Effector CD4-positive, alpha-beta T cell (primary cell): ENCODE measurements around the gene MARS2.
A peak's percentile ranks its signal among the peaks of the same experiment; 100 is the strongest.
"Not testable (repeated sequence)": the region's sequence is repeated elsewhere in the genome, so short reads cannot be mapped to it uniquely, and the experiment has no call there.

ENCODE experiments used
- DNase-seq: peaks from one replicate; pipeline ENCODE4 v3.0.0-alpha.2; 2020
- total RNA-seq: gene quantifications from one replicate; lab custom pipeline; 2026; lab: John Stamatoyannopoulos, UW

The MARS2 gene
- 27.0 reads per million, percentile 54 among the genes with 10 or more reads in this experiment for total RNA-seq

DNA sequence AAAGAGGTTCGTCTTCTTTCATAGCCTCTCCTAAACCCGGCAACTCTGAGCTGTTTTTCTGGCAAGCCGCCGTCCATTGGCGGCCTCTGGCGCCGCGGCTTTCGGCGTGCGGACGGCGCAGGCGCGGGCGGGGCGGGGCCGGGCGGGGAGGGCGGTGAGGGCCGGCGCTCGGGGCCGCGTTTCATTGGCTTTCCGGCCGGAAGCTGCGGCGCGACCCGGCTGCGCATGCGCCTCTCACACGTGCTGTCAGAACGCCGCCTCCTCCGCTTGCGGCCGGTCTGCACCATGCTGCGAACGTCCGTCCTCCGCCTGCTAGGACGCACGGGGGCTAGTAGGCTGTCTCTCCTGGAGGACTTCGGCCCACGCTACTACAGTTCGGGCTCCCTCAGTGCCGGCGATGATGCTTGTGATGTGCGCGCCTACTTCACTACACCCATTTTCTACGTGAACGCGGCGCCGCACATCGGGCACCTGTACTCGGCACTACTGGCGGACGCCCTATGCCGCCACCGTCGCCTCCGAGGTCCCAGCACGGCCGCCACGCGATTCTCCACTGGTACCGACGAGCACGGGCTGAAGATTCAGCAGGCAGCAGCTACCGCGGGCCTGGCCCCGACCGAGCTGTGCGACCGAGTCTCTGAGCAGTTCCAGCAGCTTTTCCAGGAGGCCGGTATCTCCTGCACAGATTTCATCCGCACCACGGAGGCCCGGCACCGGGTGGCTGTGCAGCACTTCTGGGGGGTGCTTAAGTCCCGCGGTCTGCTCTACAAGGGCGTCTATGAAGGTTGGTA is at the start of gene MARS2:
TSS of gene MARS2 (plus strand) at position 249 of the 791 bp plus-strand sequence. CDS start at position 286, 37 bp downstream.
- DNase-seq, result peak; percentile 90

- no peak for DNase-seq
These were observed 47.6 kb upstream of the MARS2 start for GRCh38 chr2:197657562-197657961.

DNA sequence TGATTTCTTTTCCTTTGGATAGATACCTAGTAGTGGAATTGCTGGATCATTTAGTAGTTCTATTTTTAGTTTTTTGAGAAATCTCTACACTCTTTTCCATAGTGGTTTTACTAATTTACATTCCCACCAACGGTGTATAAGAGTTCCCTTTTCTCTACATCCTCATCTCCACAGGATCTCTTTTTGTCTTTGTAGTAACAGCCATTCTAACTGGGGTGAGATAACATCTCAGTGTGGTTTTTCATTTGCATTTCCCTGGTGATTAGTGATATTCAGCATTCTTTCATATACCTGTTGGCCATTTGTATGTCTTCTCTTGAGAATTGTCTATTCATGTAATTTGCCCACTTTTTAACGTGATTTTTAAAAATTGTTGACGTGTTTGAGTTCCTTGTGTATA is 43.5 kb upstream of the MARS2 start:
- no peak for DNase-seq

DNA sequence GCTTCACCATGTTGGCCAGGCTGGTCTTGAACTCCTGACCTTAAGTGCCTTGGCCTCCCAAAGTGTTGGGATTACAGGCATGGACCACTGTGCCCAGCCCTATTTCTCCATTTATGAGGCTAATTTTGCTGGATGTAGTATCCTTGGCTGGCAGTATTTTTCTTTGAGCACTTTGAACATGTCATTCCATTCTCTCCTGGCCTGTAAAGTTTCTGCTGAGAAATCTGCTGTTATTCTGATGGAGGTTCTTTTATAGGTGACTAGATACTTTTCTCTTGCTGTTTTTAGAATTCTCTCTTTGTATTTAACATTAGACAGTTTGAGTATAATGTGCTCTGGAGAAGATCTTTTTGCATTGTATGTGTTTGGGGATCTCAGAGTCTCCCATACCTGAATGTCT is 38.9 kb upstream of the MARS2 start:
- DNase-seq, result no peak

DNA sequence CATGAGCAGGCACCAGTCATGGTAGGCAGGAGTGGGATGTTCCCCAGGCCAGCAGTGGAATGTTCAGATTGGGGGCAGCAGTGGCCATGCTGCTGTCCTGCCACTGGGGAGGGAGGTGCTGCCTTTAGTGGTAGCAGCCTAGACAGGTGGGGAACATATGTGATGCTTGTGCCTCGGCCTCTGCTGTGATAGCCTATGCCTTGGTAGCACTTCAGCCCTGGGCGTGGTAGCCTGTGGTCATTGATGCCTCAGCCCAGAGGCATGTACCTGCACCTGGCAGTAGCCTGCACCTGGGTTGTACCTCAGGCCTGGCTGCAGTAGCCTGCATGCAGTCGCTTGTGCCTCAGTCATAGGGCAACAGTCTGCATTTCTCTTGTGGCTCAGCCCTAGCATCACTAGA is 36.9 kb upstream of the MARS2 start:
- DNase-seq, result no peak

GRCh38 chr2:197669077-197669476 is 36.1 kb upstream of the MARS2 start:
- DNase-seq, result no peak

GRCh38 chr2:197672371-197672893 is 32.7 kb upstream of the MARS2 start:
- DNase-seq, result no peak

DNA sequence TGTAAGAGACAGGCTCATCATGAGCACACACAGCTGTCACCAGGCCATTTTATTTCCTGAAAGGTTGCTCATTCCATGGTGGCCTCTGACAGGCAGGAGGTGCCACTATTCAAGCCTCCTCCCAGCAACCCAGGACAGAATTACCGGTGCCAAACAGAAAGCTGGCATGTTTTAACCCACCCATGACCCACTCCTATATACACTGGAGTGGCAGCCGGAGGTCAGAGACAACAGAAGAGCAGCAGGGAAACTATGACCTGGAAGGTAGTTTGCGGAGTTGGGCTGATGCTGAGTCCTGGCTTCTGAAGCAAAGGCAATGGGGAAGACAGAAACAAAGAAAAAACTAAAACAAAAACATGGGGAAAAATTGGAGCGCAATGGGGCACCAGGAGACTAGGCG is 32.1 kb upstream of the MARS2 start:
- DNase-seq, result no peak

GRCh38 chr2:197673606-197674005 is 31.6 kb upstream of the MARS2 start:
- no peak for DNase-seq

GRCh38 chr2:197674060-197674459 is 31.1 kb upstream of the MARS2 start:
- DNase-seq, result no peak

GRCh38 chr2:197674591-197674990 is 30.6 kb upstream of the MARS2 start:
- DNase-seq, result no peak

DNA sequence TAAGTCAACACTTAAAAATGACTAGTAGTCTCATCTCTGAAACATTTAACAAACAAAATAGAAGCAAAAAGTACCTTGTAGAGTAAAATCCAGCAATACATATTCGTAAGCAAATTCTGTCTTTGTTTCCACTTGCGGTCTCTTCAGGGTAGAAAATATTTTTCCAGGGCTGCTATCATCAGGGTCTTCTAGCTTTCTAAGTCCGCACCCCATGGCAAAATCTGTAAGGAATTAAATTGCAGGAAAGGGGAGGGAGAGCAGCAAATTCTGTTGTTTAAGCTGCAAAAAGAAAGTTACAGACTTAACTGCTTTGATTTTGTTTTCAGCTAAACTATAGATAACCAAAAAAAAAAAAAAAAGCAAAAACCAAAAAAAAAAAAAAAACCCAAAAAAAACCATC is 29.9 kb upstream of the MARS2 start, which contains the start of gene RFTN2:
TSS of gene RFTN2 (minus strand) at position 342 of the 400 bp plus-strand sequence. CDS start at position 213, 129 bp downstream.
- DNase-seq, result no peak

- DNase-seq, result no peak
These were observed 29.4 kb upstream of the MARS2 start for GRCh38 chr2:197675711-197676188.

DNA sequence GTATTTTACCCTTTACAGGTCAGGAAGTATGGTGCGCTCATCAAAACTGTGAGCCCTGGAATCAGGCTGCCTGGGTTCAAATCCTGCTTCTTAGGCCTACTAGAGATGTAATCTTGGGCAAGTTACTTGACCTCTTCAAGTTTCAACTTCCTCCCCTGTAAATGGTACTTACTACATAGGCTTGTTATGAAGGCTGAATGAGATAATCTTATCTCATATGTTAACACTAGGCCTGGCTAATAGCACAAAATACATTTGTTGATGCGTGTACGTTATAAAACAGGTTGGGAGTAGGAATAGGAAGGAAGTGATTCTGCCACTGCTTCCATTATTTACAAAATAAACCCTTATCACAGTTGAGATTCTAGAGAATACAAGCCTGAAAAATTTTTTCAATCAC is 28.1 kb upstream of the MARS2 start:
- no peak for DNase-seq

- DNase-seq, result no peak
These were observed 27.7 kb upstream of the MARS2 start for GRCh38 chr2:197677483-197677882.

DNA sequence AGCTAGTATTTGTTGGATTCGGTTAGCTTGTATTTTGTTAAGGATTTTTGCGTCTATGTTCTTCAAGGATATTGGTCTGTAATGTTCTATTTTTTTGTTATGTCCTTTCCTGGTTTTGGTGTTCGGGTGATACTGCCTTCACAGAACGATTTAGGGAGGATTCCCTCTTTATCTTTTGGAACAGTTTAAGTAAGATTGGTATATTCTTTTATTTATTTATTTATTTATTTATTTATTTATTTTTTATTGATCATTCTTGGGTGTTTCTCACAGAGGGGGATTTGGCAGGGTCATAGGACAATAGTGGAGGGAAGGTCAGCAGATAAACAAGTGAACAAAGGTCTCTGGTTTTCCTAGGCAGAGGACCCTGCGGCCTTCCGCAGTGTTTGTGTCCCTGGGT is 10.0 kb upstream of the MARS2 start:
- not testable (repeated sequence) for DNase-seq

DNA sequence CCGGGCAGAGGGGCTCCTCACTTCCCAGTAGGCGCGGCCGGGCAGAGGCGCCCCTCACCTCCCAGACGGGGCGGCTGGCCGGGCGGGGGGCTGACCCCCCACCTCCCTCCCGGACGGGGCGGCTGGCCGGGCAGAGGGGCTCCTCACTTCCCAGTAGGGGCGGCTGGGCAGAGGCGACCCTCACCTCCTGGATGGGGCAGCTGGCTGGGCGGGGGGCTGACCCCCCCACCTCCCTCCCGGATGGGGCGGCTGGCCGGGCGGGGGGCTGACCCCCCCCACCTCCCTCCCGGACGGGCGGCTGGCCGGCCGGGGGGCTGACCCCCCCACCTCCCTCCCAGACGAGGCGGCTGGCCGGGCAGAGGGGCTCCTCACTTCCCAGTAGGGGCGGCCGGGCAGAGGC is 9.2 kb upstream of the MARS2 start:
- DNase-seq, result not testable (repeated sequence)

DNA sequence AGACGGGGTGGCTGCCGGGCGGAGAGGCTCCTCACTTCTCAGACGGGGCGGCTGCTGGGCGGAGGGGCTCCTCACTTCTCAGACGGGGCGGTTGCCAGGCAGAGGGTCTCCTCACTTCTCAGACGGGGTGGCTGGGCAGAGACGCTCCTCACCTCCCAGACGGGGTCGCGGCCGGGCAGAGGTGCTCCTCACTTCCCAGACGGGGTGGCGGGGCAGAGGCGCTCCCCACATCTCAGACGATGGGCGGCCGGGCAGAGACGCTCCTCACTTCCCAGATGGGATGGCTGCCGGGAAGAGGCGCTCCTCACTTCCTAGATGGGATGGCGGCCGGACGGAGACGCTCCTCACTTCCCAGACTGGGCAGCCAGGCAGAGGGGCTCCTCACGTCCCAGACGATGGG is 8.6 kb upstream of the MARS2 start:
- not testable (repeated sequence) for DNase-seq

- not testable (repeated sequence) for DNase-seq
These were observed 5.4 kb upstream of the MARS2 start for GRCh38 chr2:197699724-197700123.

- DNase-seq, result no peak
These were observed 4.2 kb upstream of the MARS2 start for GRCh38 chr2:197700960-197701359.

DNA sequence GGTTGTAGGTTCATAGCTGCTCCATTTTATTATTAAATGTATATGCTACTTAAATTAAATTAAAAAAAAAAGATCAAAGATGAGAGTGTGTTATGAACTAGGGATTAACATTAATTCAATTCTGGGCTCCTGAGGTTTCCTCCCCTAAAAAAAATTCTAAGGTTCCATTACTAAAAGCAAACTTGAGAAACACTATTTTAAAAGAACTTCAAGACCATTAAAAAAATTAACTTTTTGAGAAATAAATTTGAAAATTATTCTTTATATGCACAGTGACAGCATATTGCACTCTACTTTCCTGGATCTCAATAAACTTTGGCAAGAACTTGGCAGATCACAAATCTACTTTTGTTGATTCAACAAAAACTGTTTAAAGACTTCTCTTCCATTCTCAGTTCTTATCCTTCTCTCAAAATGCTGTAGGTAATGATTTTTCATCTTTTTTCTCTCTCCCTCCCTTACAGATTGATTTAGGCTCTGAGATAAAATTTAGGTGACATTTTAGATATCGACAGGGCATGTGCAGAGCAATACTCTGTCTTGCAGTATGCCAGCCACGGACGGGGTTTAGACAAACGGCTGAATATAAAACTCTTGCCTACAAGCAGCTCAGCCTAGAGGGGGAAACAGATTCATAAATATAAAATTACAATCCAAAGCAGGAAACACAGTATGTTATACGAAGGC is 592 bp upstream of the MARS2 start:
- DNase-seq, result no peak

DNA sequence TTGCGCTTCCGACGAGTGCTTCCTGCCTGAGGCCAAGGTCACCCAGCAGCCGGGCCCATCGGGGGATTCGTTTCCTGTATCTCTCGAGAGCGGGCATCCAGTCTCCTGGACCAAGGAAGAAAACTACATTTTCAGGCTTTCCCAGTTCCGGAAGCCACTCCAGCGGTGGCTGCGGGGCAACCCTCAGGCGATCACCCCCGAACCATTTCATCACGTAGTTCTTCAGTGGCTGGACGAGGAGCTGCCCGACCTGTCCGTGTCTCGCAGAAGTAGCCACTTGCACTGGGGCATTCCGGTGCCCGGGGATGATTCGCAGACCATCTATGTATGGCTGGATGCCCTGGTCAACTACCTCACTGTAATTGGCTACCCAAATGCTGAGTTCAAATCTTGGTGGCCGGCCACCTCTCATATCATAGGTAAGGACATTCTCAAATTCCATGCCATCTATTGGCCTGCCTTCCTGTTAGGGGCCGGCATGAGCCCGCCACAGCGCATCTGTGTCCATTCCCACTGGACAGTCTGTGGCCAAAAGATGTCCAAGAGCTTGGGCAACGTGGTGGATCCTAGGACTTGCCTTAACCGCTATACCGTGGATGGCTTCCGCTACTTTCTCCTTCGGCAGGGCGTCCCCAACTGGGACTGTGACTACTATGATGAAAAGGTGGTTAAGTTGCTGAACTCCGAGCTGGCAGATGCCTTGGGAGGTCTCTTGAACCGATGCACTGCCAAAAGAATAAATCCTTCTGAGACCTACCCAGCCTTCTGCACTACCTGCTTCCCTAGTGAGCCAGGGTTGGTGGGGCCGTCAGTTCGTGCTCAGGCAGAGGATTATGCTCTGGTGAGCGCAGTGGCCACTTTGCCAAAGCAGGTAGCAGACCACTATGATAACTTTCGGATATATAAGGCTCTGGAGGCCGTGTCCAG is 1.0 kb downstream of the MARS2 start:
- DNase-seq, result peak; percentile 4

DNA sequence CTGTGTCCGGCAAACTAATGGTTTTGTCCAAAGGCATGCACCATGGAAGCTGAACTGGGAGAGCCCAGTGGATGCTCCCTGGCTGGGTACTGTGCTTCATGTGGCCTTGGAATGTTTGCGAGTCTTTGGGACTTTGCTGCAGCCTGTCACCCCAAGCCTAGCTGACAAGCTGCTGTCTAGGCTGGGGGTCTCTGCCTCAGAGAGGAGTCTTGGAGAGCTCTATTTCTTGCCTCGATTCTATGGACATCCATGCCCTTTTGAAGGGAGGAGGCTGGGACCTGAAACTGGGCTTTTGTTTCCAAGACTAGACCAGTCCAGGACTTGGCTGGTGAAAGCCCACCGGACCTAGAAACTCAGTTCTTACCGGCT is 1.7 kb downstream of the MARS2 start:
- DNase-seq, result no peak
